ENCODE measurements around the gene IGLON5.

The IGLON5 gene

GRCh38 chr19:51366389-51367254 is 55.2 kb downstream of the IGLON5 start:
- peak; percentile 96 for DNase-seq

- DNase-seq, result no peak
Observed at GRCh38 chr19:51367255-51367564, 55.8 kb downstream of the IGLON5 start.

GRCh38 chr19:51367565-51368365 is 56.3 kb downstream of the IGLON5 start:
- peak; percentile 98 for DNase-seq

GRCh38 chr19:51368366-51369282 is 57.2 kb downstream of the IGLON5 start, which contains the start of gene CLDND2:
Gene CLDND2, minus strand, starts transcription at chr19:51369003. Its CDS starts 426 bp downstream, at chr19:51368577.
- no peak for DNase-seq

- no peak for DNase-seq
Observed at GRCh38 chr19:51370230-51370629, 58.8 kb downstream of the IGLON5 start.

GRCh38 chr19:51371186-51371690 is 59.8 kb downstream of the IGLON5 start:
- no peak for DNase-seq

GRCh38 chr19:51372021-51372648 is 60.7 kb downstream of the IGLON5 start:
- no peak for DNase-seq

GRCh38 chr19:51372649-51373504 is 61.4 kb downstream of the IGLON5 start, which contains the start of gene NKG7:
Gene NKG7, minus strand, starts transcription at chr19:51372654. Its CDS starts 119 bp downstream, at chr19:51372535.
- peak; percentile 85 for DNase-seq

GRCh38 chr19:51375504-51376221 is 64.2 kb downstream of the IGLON5 start:
- no peak for DNase-seq

DNA sequence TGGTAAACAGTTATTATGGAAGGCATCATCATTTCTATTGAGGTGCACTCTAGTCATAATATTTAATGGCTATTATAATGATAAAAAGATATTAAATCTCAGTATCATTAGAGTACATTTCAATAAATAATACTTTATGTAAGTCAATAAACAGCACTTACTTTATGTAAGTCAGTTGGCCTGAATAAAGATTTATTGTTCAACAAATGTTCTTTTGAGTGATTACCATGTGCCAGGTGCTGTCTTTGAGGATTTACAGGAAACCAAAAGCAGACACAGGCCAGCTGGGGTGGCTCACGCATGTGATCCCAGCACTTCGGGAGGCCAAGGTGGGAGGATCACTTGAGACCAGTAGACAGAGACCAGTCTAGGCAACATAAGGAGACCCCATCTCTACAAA is 66.0 kb downstream of the IGLON5 start:
- DNase-seq, result no peak

DNA sequence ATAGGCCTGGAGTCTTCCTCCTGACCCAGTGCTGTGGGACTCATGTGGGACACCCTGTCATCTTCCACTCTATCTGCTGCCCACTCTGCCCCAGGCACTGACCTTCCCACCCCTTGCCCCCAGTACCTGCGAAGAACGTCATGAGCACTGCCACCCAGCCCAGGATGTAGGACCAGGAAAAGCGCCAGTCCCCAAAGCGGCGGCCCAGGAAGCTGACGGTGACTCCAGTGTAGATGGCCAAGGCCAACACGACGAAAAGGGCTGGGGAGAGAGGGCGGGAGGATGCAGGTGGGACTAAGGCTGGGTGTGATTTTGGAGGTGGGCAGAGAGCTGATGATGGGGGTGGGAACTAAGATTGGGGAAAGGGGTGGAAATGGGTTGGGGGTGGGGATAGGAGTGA is 68.9 kb downstream of the IGLON5 start:
- DNase-seq, result no peak

All from CD4-positive, alpha-beta T cell treated with Interleukin-15 for 1 hour (primary cell).